ENCODE data around the gene NPTN.
"Not testable (repeated sequence)": the region's sequence is repeated elsewhere in the genome, so short reads cannot be mapped to it uniquely, and the experiment has no call there.

The NPTN gene

GRCh38 chr15:73600413-73601335 lies 32.5 kb downstream of the NPTN start:
- DNase-seq: no peak

GRCh38 chr15:73599934-73600333 lies 33.3 kb downstream of the NPTN start:
- no peak for DNase-seq

- DNase-seq: no peak
Observed at GRCh38 chr15:73598530-73599160, 34.5 kb downstream of the NPTN start.

- no peak for DNase-seq
Observed at GRCh38 chr15:73597036-73597638, 36.1 kb downstream of the NPTN start.

- DNase-seq: no peak
Observed at GRCh38 chr15:73596174-73596573, 37.0 kb downstream of the NPTN start.

- no peak for DNase-seq
Observed at GRCh38 chr15:73594109-73594508, 39.1 kb downstream of the NPTN start.

- DNase-seq: no peak
Observed at GRCh38 chr15:73593304-73594074, 39.7 kb downstream of the NPTN start.

- no peak for DNase-seq
Observed at GRCh38 chr15:73590263-73590662, 42.9 kb downstream of the NPTN start.

- DNase-seq: no peak
Observed at GRCh38 chr15:73589766-73590165, 43.4 kb downstream of the NPTN start.

GRCh38 chr15:73585871-73586654 lies 47.1 kb downstream of the NPTN start:
- DNase-seq: no peak

- no peak for DNase-seq
Observed at GRCh38 chr15:73584699-73585420, 48.3 kb downstream of the NPTN start.

- no peak for DNase-seq
Observed at GRCh38 chr15:73583544-73583943, 49.6 kb downstream of the NPTN start.

GRCh38 chr15:73582851-73583379 lies 50.3 kb downstream of the NPTN start:
- DNase-seq: no peak

GRCh38 chr15:73578026-73578425 lies 55.2 kb downstream of the NPTN start:
- DNase-seq: no peak

GRCh38 chr15:73577593-73577992 lies 55.6 kb downstream of the NPTN start:
- not testable (repeated sequence) for DNase-seq

- DNase-seq: no peak
Observed at GRCh38 chr15:73575636-73576247, 57.4 kb downstream of the NPTN start.

- DNase-seq: no peak
Observed at GRCh38 chr15:73573572-73573971, 59.6 kb downstream of the NPTN start.

- DNase-seq: no peak
Observed at GRCh38 chr15:73573037-73573436, 60.2 kb downstream of the NPTN start.

- DNase-seq: no peak
Observed at GRCh38 chr15:73572296-73572695, 60.9 kb downstream of the NPTN start.

GRCh38 chr15:73571346-73571745 lies 61.8 kb downstream of the NPTN start:
- DNase-seq: no peak

Measured in CD4-positive, alpha-beta T cell treated with Interleukin-6 for 4 hours (primary cell).